NCI-H2196 treated with DMSO at 0.1 percent for 48 hours (cell line): Measurements from ENCODE around the gene MESD.

Experiments
- DNase-seq: peaks from one replicate; lab custom pipeline; 2025; ENCODE audit not compliant: unreplicated experiment; lab: John Stamatoyannopoulos, UW

The MESD gene

DNA sequence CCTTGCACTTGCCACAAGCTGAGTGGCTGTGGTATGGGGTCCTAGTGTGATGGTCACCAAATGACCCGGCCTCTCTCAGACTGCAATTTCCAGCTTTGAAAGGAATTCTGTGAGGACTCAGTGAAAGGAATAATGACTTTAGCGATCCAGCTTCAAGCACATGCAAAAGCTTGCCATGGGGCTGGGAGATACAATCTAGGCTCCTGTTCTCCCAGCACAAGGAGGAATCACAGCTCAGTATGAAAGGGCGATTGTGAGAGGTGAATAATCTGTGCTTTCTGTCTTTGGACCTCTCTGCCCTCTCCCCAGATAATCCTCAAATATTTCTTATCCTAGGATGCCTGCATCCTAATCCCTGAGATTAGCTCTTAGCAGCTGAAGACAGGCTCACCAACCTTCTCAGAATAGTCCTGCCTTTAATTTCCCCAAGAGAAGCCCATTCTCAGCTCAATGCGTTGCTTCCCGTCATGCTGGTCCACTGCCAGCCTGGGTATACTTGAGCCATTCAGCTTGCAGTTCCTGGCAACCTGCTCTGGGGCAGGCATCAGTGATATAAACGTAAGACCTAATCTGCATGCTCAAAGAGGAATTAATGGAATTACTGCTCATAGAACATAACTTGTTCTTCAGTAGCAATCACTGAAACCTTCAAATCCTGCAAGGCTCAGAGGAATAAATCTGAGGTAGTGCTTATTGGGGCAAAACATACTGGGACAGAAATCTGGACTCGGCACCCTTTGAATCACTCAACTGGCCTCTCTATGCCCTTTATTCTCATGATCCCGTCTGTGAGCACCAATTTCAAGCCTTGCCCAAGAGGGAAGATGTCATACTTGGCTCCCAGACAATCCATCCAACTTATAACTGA, 26.2 kb upstream of the MESD start:
- no peak for DNase-seq

DNA sequence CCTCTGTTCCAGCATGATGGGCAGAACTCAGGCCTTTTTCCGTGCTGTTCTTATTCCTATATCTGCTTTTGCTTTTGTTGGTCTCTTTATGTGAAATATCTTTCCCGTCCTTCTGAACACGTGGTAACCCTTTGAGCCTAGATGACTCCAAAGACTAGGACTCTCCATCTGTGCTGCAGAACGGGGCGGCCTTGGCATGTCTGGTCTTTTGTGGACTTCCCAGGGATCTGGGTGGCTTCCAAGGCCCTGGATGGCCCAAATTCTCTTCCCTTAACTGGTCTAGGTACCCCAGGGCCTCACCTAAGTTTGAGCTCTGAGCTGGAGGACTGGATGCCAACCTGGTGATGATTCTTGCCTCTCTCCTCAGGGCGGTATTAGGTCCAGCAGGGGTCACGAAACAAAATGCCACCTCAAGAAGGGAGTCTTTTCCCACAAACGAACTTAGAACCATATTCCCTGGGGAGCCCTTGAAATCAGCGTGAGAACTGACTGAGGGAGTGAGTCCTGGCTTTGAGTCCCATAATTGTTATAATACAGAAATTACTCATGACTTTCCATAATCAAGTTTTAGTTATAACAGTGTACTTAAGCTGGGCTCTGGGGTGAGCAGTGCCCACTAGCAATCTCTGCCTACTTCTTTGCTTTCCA, 25.0 kb upstream of the MESD start:
- no peak for DNase-seq

DNA sequence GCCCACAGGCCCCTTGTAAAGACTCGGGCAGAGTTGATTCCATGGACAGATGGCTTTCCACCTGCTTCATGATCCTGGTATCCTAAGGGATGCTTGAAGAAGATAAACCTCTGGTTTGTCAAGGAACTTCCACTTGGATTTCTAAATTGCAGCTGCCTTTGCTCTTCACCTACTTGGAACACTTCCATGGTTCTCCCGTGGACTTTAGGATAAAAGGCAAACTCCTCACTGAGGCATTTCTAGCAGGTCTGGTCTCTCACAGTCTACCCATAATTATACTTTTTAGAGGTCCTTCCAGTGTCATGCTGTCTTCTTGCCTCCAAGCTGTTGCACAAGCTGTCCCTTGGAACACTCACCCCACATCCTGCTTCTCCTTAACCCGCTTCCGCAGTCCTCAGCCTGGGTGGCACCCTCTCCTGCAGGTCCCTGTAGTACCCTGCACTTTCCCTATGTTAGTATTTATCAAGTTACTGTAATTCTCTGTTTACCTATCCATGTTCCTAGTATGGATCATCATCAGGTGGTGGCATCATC, 23.8 kb upstream of the MESD start:
- DNase-seq = no peak

DNA sequence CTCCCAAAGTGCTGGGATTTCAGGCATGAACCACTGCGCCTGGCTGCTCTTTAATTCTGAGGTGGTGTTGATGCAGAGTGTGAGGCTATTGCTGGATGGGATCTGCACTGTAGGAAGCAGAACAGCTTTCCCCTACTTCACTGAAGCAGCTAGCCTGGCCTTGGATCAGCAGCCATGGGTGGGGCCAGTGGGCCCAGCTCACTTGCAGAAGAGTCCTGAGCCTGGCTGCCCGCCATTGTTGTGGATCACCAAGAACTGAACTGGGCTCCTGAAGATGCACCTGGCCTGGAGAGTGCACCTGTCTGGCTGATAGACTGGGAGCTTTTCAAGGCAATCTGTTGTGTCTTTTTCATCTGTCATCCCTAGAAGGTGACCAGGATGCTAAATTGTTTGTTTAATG, 23.0 kb upstream of the MESD start:
- no peak for DNase-seq

DNA sequence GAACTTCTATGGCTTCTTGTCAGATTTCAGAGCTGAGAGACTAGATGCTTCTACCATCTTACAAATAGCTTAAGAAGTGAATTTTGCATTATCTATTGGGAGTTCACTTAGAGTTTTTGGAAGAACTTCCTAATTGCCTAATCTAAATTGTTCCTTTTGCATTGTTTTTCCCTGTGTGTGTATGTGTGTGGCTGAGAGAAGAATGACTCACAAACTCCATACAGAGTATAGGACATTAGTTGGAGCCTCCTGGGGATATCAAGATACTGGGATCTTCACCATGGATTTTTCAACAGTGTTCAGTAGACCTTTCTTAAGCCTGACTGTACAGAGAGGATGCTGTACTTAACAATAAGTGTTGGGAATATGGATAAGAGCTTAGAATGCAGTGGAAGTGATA, 22.0 kb upstream of the MESD start:
- DNase-seq = no peak

DNA sequence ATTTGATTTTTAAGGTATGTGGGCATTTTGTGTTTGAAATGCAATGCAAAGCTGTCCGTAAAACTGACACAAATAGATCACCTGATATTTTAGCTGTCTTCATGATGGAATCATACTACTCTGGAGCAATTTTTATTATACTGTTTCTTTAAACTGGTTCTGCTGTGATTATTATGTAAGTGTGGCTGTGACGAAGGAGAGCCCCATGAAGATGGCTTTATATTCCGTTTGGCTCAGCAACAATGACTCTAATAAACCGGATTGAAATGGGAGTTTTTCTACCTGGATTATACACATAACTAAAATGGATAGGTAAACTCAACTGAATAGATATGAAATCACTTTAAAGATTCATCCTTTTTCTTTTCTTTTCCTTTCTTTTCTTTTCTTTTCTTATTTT, 20.5 kb upstream of the MESD start:
- no peak for DNase-seq

DNA sequence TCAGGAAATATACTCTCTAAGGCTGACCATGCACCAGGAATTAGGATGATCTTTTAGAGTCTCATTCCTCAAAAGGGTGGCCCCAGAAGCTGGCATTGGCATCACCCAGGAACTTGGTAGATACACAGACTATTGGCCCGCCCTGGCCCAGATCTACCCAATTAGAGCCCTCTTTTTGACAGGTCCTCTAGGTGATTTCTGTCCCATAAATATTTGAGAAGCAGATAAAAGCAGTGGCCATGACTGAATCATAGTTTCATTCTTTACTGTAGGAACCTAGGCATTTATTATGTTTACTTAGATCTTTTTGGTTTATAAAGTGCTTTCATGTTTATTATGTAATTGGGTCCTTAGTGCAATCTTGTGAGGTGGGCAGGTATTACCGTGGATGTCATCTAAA, 18.7 kb upstream of the MESD start:
- no peak for DNase-seq

DNA sequence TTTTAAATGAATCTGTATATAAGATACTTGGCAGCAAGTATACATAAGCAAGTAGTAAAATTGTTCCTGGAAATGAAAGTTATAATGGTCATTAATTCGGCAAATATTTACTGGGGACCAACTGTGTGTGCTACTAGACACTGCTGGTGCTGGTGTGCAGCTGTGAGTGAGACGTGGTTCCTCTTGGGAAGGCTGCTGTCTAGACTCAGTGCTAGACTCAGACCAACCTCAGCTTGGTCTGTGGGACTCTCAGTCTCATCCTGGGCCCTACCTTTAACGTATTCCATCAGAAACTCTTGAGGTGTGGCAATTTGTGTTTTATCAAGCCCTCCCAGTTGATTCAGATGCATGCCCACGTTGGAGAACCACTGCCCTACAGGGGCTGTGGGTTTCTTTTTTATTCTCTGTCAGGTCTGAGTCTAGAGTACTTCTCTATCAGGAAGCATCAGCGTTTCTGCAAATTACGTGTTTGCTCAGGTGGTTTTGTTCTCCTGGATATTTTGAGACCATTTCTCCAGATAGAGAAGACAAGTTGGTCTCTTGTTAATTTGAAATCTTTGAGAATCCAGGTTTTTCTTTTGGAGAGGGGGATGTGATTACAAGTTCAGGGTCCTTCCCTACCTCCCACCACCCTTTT, 17.9 kb upstream of the MESD start:
- DNase-seq = no peak

DNA sequence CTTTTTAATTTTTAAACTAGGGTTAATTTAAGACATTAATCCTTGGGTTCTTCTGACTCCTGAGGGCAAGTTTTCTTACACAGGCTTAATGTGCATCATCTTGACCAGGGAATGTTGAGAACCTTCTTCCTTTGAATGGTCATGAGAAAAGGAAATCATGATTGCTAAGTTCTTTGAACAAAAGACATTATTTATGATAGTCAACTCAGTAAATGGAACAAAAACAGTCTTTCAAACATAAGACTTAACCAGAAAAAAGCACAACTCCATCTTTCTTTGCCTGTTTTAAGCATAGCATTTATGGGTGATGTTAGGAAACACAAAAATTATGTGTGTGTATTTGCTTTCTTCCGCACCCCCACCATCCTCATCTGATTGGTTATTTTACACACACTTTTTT, 16.5 kb upstream of the MESD start:
- DNase-seq = no peak

DNA sequence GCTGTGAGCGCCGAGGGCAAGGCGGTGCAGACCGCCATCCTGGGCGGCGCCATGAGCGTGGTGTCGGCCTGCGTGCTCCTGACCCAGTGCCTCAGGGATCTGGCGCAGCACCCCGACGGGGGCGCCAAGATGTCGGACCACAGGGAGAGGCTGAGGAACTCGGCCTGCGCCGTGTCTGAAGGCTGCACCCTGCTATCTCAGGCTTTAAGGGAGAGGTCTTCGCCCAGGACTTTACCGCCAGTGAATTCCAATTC, 13.4 kb upstream of the MESD start:
- no peak for DNase-seq

DNA sequence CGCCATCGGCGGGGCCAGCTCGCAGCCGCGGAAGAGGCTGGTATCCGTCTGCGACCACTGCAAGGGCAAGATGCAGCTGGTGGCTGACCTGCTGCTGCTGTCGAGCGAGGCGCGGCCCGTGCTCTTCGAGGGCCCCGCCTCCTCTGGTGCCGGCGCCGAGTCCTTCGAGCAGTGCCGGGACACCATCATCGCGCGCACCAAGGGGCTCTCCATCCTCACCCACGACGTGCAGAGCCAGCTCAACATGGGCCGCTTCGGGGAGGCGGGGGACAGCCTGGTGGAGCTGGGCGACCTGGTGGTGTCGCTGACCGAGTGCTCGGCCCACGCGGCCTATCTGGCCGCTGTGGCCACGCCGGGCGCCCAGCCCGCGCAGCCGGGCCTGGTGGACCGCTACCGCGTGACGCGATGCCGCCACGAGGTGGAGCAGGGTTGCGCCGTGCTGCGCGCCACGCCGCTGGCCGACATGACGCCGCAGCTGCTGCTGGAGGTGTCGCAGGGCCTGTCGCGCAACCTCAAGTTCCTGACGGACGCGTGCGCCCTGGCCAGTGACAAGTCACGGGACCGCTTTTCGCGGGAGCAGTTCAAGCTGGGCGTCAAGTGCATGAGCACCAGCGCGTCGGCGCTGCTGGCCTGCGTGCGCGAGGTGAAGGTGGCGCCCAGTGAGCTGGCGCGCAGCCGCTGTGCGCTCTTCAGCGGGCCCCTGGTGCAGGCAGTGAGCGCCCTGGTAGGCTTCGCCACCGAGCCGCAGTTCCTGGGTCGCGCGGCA, 12.9 kb upstream of the MESD start:
- DNase-seq = no peak

DNA sequence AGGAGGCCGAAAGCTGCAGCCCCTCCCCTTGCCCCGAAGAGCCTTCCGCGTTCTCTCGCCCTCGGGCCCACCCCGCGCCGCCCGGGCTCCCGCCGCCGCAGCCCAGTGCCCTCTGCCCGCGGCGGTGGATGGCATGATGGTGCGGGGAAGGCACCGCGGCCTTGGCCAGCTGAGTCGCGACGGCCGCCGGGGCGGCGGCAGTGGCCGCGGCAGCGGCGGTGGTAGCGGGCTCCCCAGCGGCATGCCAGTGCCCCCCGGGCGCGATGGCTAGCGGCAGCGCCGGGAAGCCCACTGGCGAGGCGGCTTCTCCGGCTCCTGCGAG, 12.4 kb upstream of the MESD start:
- DNase-seq = no peak

DNA sequence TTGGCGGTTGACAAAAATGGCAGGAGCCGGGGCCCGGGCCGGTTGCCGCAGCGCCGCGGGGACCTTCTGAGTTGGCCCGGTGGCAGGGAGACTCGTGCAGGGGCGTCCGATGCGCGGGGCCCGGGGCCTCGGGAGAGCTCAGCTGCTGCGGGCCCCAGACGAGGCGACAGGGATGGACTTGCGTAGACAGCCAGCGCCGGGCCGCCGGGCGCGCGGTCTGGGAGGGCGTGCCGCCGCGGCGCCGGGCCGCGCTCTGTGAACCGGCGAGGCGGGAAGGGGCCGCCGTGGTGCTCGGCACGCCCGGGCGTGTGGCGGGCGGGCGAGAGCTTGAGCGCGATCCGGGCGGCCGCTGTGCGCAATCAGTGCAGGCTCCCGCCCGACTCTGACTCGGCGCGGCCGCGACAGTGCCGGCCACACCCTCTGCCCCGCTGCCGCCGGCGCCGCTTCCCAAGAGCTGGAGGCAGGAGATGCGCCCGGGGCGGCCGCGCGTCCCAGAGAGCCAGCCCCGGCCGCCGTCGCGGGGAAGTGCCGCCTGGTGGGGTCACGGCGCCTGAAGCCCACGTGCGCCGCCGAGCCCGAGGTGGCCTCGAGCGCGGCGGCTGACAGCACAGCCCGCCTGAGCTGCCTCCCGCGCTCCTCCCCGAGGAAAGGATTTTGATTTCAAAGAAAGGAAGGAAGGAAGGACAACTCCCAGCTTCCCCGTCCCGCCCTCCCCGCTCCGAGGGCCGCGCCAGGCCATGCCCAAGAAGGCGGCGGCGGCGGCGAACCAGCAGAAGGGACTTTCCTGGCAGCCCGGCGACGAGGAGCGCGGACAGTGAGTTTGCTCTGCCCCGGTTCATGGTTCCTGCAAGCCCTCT, 11.8 kb upstream of the MESD start:
- no peak for DNase-seq

DNA sequence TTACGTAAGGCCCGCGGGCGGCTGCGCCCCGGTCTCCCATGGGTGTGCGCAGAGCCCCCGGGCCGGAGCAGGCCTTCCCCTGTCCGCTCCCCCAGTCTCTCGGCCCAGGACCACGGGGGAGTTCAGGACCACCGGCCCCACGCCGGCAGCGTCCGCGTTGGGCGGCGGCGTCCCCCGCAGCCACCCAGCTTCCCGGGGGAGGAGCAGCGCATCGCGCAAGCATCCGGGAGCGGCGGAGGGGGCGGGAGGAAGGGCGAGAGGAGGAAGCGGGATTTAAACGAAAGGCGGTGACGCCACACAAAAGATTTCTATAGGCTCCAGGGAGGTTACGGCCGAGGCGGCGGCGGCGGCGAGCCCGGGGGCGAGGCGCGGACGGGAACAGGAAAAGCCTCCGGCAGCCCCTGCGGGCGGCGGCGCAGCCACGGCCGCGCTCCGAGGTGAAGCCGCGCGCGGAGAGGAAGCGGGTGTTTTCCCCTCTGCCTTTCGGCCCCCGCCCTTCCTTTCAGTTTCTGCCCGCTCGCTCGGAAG, 11.1 kb upstream of the MESD start, which contains the start of gene TLNRD1:
Gene TLNRD1 (plus strand): TSS at position 300 of the 528 bp plus-strand sequence. CDS start 1,349 bp downstream, outside the sequence.
- DNase-seq = peak; percentile 34

DNA sequence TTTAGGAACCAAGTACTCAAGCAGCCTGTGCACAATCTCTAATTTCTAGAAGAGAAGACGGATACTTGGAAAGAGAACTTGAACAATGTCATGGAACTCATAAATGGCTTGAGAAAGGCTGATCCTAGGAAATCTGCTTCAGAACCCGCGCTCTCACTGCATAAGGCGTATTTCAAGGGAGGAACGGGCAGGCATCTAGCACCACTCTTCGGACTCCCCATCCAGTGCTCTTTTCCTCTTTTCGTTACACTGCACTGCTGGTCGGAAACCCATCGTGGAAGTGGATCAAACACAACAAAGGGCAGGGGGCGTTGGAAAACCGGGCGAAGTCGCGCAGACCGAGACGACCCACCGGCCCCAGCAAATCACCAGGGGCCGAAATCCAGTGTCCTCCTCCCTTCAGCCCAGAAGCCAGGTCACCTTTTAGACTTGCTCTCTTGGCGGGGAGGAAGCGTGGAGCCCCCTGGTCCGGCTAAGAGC, 10.6 kb upstream of the MESD start:
- no peak for DNase-seq

DNA sequence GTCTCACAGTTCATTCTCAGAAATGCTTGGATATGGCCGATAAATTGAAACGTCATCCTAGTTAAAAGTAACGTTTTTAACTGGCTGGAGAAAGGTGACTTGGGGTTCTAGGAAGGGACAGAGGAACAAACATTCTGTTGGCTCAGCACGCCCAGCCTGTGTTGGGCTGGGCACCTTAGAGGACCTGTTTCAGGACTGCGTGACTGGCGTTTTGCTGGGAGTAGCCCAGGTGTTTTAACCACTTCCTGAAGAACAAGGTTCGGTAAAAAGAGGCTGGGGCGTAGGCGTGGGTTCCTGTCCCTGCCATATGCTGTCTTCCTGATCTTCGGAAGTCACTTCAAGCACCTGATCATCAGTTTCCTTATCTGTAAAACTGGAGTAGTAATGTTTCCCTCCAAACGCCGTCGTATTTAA, 10.0 kb upstream of the MESD start:
- DNase-seq = no peak

DNA sequence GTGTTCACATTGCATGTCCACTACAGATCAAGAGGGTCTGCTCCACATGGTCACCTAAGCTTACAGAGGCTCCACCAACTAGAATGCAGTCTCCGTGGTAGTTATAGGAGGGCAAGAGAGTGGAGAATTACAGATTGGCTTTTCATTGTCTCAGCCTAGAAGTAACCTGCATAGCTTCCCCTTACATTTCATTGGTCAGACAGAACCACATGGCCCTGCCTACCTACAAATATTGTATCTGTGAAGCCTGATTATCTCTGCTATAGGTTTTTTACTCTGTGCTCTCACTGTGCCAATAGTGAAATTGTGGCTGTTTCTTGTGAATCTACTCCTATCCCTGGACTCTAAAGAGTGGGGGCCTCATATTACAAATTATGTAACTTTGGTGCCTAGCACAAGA, 8.6 kb upstream of the MESD start:
- DNase-seq = no peak

DNA sequence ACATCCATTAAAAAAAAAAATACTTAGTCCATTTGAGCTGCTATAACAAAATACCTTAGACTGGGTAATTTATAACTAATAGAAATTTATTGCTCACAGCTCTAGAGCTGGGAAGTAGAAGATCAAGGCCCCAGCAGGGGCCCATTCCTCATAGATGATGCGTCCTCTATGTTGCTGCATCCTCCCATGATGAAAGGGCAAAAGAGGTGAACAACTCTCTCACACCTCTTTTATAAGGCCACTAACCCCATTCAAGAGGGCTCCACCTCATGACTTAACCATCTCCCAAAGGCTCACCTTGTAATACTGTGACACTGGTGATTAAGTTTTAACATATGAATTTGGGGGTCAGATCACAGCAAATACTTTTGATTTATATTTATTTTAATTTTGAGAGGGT, 8.1 kb upstream of the MESD start:
- DNase-seq = no peak

DNA sequence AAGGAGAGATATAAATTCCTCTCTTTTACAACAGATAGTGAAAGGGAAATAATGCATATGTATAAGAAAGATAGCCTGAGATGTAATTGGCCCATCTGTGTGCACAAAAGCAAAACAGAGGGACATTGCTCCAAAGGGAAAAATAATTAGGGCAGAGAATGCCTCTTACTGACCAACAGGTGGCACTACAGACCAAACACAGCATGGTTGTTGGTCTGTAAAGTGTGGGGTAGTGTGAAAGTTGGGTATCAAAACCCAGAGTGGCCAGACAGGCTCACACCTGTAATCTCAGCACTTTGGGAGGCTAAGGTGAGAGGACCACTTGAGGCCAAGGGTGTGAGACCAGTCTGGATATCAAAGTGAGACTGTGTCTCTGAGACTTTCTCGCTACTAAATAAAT, 6.6 kb upstream of the MESD start:
- no peak for DNase-seq

DNA sequence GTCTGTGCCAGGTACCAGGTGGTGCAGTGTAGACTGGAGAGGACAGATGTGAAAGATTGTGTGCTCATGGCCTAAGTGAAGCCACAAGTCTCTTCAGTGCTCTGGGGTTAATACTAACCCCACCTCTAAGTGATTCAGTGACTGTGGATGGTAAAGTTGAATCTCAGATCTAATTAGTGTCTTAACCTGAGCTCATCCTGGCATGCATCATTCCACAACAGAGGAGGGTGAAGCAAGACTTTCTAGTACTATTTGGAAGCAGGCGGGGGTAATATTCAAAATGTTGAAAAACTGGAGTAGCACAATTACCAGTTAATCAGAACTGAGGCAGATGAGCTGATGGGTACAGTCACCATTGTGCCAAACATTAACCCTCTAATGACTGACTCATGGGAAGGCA, 2.8 kb upstream of the MESD start:
- no peak for DNase-seq
